ENCODE data around the gene LRCH1. TPM values are rescaled to one million over a fixed set of nuclear protein-coding genes. Genes with fewer than 3 reads are reported as not detected.

LRCH1 gene
- total RNA-seq, 2 experiments from 2014 or later: 15.5 to 17.1 TPM

DNA sequence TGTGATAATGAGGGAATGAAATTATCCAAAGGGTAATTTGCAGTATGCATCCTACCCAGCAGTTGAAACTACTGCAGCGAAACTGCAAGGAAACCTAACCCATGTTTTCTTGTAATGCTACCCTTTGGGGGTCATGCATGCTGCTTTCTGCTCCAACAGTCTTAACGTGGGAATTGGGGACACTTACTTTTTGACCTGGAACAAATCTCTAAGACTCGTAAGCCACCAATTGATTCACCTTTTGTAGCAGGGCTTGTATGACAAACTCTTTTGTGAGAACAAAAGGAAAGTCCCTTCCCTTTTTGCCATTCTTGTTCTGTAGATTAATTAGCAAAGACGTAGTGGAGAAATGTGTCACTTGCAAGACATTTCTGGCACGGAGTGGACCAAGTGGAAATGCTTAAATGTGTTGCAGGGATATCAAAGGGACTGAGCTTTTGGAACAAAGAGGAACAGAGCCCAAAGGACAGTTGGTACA, 27.4 kb downstream of the LRCH1 start:
- ATAC-seq (no peak), DNase-seq (no peak)
- Mint-ChIP-seq H3K27me3 (no peaks in the 10 kb centered on the region), H3K36me3 (ENCODE audit: low read depth) (peaks cover 6% of the 10 kb centered on the region), H3K27ac (no peak overlapping the region), H3K4me1 (ENCODE audit: low read depth) (peaks cover 56% of the 10 kb centered on the region), H3K9me3 (no peaks in the 10 kb centered on the region), H3K4me3 (no peak overlapping the region)
- CTCF ChIA-PET: interaction anchor here (1.0 to 1.5 kb wide), 4 partner anchors 15 to 29 kb away, joined by 3 to 5 read pairs (median 4); no protein-coding TSS in a partner anchor
- TF ChIP-seq, protein P1, sequence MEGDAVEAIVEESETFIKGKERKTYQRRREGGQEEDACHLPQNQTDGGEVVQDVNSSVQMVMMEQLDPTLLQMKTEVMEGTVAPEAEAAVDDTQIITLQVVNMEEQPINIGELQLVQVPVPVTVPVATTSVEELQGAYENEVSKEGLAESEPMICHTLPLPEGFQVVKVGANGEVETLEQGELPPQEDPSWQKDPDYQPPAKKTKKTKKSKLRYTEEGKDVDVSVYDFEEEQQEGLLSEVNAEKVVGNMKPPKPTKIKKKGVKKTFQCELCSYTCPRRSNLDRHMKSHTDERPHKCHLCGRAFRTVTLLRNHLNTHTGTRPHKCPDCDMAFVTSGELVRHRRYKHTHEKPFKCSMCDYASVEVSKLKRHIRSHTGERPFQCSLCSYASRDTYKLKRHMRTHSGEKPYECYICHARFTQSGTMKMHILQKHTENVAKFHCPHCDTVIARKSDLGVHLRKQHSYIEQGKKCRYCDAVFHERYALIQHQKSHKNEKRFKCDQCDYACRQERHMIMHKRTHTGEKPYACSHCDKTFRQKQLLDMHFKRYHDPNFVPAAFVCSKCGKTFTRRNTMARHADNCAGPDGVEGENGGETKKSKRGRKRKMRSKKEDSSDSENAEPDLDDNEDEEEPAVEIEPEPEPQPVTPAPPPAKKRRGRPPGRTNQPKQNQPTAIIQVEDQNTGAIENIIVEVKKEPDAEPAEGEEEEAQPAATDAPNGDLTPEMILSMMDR (IDR thresholded peaks at IDR 0.05): no peak
- POLR2A ChIA-PET: no interaction called here
- intact Hi-C loops (cut with micrococcal nuclease): no loop called here

DNA sequence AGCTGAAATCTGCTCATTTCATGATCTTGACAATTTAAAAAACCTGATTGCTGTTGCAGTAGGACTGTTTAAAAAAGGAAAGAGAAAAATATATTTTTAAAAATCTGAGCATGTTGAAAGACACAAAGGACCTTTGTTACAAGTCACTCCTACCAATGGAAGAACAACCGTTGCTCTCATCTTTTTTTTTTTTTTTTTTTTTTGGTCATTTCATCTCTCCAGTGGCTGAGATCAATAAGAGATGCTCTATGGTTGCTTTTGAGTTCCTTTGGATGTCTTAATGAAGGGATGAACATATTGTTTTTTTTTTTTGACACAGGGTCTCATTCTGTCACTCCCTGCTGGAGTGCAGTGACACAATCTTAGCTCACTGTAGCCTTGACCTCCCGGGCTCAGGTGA, 29.2 kb downstream of the LRCH1 start:
- ChIA-PET POLR2A (no interaction called here), CTCF (no interaction called here)
- ATAC-seq (no peak), DNase-seq (no peak)
- intact Hi-C loops (cut with micrococcal nuclease): no loop called here
- TF ChIP-seq, protein P1 (IDR thresholded peaks at IDR 0.05): no peak
- Mint-ChIP-seq H3K36me3 (ENCODE audit: low read depth) (peaks cover 3% of the 10 kb centered on the region), H3K27ac (no peak overlapping the region), H3K4me1 (ENCODE audit: low read depth) (peaks cover 58% of the 10 kb centered on the region), H3K4me3 (no peak overlapping the region), H3K9me3 (no peaks in the 10 kb centered on the region), H3K27me3 (no peaks in the 10 kb centered on the region)

DNA sequence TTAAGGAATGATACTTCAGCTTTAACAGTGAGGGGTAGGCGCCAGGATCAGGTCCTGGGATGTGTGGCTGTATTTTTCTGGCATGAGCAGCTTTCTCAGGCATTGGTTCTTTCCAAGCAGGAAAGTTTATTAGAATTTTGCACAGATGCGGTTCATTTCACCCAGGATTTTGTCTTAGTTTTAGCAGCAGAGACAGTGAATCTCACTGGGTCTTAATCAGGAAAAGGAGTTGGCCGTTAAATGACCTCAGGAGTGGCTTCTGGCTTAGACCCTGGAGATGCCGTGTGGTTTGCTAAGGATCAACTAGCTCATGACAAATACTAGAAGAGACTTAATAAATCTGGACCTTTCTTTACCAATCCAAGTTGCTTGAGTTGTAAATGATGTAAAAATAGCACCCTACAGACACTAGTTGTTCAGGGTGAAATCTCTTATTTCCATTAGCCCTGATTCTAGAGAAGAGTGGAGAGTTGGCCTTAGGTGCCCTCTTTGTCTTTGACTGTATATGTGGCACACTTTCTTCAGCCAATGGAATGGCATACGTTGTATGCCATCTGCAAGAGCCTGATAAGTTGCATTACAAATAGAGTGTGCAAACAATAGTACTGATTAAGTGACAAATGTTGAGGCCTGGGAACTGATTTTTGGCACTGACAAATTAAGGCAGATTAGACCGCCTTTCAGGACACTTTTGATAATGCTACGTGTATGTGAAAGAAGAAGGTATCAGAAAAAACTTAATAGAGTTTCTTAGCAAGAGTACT, 34.0 kb downstream of the LRCH1 start:
- DNase-seq (no peak), ATAC-seq (no peak)
- intact Hi-C loops (cut with micrococcal nuclease): no loop called here
- no peaks in the 10 kb centered on the region for H3K27me3 Mint-ChIP-seq
- CTCF ChIA-PET: interaction anchor here (1.7 to 2.9 kb wide), 2 partner anchors 9 to 35 kb away, joined by 4 to 15 read pairs; no protein-coding TSS in a partner anchor
- no peak overlapping the region for H3K27ac Mint-ChIP-seq
- POLR2A ChIA-PET: interaction anchor here (0.6 kb wide), 1 partner anchor 1825 kb away, joined by 4 read pairs; no protein-coding TSS in a partner anchor
- H3K4me1 Mint-ChIP-seq (ENCODE audit: low read depth): peaks cover 46% of the 10 kb centered on the region
- H3K36me3 Mint-ChIP-seq (ENCODE audit: low read depth): no peaks in the 10 kb centered on the region
- TF ChIP-seq, protein P1 (IDR thresholded peaks at IDR 0.05): no peak
- no peak overlapping the region for H3K4me3 Mint-ChIP-seq
- no peaks in the 10 kb centered on the region for H3K9me3 Mint-ChIP-seq

DNA sequence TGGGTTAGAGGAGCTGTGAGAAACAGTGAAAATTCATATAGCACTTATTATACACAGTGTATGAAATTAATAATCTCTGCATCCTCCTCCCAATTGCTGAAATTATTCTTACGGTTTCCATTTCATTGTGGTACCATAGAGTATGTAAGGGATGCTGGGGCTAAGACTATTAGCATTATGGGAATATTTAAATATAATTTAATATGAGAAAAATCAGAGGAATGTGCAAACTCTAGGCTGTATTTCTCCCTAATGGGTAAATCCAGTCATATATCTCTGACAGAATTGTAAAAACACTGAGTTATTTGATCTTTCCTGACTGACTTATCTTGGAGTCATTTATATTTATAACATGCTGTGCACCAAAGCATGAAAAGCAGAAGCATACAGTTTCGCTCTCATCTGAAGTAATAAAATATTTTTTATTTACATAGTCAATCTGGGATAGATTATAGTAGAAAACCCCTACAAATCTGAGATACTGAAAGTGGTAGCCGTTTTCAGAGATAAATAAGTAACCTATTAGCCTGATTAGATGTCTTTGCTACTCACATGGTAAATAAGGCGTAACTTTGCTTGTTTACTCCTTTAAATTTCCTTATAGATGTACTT, 34.9 kb downstream of the LRCH1 start:
- TF ChIP-seq, protein P1 (IDR thresholded peaks at IDR 0.05): no peak
- no peaks in the 10 kb centered on the region for H3K9me3 Mint-ChIP-seq
- no peak overlapping the region for H3K27ac Mint-ChIP-seq
- intact Hi-C loops (cut with micrococcal nuclease): no loop called here
- POLR2A ChIA-PET: interaction anchor here (0.6 kb wide), 1 partner anchor 70 kb away, joined by 4 read pairs; no protein-coding TSS in a partner anchor
- peaks cover 52% of the 10 kb centered on the region for H3K4me1 Mint-ChIP-seq (ENCODE audit: low read depth)
- DNase-seq (no peak), ATAC-seq (no peak)
- no peaks in the 10 kb centered on the region for H3K36me3 Mint-ChIP-seq (ENCODE audit: low read depth)
- CTCF ChIA-PET: interaction anchor here (1.7 to 2.9 kb wide), 2 partner anchors 10 to 36 kb away, joined by 4 to 15 read pairs; no protein-coding TSS in a partner anchor
- no peaks in the 10 kb centered on the region for H3K27me3 Mint-ChIP-seq
- no peak overlapping the region for H3K4me3 Mint-ChIP-seq

Measured in activated CD8-positive, alpha-beta T cell treated with anti-CD3 and anti-CD28 coated beads for 36 hours (primary cell).